GM18499 (cell line): ENCODE data around the gene SCARB1.

Source experiments
- ATAC-seq: cut with Tn5 transposase; IDR thresholded peaks from one replicate; pipeline ENCODE4 v1.9.1; 2021; ENCODE audit warnings: moderate number of reproducible peaks; ENCODE audit not compliant: insufficient read depth, unreplicated experiment

Gene SCARB1

DNA sequence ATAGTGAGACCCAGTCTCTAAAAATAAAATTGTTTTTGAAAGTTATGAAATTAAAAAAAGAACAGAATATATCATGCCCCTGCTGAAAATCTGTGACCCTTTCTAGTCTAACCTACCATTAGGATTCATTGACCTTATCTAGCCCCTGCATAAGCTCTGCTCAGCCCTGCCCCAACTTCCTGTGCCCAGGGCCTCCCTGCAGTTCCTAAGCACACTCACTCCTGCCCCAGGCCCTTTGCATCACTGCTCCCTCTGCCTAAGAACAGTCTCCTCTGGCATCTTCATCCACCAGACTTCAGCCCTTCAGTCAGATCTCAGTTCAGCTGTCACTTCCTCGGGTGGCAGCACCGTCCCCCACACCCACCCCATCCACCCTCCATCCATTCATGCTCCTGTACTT is 55.4 kb downstream of the SCARB1 start:
- ATAC-seq = no peak

DNA sequence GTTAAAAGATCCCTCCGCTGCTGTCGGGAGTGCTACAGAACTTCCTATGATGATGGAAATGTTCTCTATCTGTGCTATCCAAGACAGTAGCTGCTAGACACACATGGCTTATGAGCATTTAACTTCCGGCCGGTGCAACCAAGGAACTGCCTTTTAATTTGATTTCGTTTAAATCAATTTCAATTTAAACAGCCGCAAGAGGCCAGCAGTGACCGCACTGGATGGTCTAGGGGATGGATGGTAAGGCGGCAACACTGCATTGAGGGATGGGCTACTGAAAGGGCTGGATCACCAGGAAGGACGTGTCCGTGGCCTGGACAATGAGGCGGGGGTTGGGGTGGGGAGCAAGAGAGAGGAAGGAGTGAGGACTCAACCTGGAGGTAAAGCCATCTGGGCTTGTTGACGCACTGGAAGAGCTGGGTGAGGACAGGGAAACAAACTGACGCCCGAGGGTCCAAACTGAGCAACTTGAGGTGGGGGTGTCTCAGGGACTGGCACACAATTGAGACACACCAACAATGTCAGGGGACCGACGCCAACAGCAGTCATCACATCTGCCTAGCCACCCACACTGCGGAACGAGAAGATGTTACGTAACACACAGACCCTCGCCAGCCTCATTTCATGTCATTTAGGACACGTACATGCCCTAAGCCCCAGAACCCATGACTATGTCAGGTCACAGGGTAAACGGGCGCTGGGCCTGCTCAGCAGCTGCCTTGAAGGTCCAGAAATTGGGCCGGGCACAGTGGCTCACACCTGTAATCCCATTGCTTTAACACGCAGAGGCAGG is 57.6 kb downstream of the SCARB1 start:
- ATAC-seq = no peak

DNA sequence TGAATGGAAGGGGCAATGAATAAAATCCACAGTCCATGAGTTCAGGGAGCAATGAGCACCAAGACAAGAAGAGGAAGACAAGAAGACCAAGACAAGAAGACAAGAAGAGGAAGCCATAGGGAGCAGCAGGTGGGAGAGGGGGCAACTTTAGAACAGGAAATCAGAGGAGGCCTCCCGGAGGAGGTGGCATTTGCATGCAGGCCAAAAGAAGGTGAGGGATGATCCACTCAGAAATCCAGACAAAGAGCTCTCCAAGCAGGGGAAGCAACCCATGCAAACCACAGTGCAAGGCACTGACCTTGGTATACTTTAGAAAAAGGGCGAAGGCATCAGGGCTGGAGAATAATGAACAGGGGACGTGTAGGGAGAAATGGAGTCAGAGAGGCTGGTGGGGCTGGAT is 58.6 kb downstream of the SCARB1 start:
- no peak for ATAC-seq

DNA sequence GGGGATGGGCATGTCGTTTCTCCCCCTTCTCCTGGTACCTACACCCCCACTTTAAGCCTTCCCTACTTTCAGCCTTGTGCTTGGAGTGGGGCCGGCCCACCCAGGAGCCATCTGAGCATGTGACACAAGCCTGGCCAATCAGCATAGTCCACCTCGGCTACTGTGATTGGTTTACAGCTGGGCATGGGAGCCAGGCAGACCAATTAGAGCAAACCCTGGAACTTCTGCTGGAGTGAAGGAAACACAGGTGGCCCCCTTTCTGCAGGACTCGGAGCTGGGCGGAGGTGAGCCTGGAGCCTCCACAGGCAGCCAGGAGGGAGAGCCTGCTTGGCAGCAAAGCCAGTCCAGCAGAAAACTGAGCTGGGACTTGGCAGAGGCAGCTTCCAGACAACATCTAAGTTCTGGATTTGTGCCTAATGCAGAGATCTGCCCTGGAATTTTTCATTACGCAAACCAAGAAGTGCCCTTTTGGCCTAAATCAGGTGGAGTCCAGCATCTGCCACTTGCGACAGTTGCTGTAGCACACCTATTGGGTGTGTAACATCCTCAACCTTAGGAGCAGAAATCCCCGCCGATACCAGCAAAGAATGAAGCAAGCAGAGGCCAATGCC is 59.5 kb downstream of the SCARB1 start:
- ATAC-seq = no peak

DNA sequence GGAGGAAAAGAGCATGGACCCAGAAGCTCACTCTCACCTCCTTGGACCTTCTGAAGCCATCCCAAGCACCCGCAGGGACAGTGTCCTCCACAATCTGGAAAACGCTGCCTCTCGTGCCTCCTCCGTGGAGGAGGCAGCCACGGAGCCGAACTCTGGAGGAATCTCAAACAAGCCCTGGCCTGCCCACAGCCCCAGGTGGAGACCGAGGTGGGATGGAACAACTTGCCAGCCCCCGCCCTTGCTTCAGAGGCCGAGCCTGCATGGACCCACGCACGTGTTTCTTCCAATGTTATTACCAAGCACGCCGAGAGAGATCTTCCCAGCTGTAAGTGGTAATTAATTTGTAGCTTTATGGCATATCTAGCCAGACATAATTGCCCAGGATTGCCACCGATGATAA is 61.3 kb downstream of the SCARB1 start:
- ATAC-seq = no peak

DNA sequence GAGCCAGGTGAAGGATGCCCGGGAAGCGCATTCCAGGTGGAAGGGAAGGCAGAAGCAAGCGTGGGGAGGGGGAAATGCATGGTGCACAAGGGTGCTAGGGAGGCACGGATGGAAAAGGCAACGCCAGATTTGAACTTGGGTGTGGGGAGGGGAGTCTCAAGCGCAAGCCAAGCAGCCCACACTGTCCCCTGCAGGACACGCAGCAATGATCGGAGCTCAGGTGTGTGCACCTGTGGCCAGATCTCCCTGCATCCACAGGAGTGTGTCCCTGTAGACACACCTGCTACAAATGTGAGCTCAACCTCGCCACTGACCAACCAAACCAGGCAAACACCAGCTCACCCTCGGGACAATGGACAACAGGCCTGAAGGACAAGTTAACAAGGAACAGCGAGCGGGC is 63.2 kb downstream of the SCARB1 start:
- no peak for ATAC-seq

DNA sequence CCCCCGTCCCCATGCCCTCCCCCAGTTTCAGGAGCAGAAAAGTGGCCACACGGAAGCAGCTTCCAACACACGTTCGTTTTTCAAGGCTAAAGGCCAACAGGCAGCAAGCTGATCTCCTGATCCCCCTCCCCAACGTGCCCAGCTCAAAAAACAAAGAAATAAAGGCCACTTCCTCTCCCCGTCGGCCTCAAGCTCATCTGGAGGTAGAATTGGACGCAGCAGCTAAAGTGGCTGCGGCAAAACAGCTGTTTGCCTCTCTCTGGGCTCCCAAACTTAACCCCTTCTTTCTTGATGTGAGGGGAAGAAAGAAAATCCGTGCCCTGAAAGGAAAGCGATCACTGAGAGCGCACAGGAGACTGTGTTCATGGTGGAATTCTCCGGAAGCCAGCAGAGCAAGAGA is 66.3 kb downstream of the SCARB1 start:
- ATAC-seq = no peak

DNA sequence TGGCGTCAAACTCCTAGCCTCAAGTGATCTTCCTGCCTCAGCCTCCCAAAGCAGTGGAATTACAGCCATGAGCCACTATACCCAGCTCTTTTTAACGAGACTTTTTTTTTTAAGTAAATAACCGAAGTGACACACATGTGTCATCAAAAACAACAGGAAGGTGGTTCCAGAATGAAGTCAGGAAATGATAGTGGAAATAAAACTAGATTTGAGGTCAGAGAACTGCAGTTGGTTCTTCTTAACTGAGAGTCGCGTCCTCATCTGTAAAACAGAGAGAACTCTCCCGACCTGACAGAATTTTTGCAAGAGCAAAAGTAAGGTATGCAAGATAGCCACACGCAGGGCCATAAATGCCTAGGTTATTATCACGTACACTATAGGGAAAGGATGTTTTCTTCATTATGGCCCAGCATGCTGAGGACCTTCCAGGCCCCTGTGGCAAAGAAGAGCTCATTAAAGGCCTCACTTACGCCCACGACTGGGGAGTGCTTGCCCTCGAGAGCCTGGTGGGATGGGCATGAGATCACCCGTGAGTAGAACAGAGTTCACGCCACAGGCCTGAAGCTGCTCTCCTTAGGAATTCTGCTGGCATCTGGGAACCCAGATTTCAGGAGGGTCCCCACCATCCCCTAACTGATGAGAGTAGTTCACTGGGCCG is 67.2 kb downstream of the SCARB1 start:
- no peak for ATAC-seq

DNA sequence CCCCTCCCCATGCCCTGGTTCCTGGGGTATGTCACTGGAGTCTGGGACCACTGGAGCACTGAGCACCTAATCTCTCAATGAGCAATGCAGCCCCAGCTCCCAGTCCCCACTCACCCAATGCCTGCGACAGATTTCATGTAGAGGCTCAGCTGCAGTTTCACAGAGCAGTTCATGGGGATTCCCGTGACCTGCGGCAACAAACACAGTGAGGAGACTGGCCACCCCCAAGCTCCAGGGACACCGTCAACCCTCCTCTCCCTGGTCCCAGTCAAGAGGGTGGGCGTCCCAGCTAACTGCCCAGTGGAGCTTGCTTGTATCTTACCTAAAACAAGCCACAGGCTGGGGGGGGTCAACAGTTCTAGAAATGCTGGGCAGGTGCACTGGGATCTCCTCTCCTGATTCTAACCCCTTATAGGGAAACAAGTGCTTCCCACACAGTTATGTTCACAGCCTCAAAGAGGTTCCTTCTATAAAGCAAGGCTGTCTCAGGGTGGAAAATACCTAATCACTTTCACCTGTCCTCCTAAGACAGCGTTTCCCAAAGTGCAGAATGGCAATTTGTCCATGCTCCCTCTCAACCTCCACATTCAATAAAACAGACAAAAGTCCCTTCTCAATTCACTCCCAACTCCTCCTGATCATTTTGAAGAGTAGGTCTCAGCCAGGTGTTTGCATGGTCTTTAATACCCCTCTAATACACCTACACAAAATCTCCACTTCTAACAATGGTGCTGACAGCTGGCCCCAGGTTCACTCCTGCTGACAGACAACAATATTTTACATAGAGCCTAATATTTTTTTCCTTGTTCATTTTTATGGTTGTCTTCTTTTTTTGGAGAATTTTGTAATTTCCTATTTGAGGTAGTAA is 68.3 kb downstream of the SCARB1 start:
- ATAC-seq = no peak

DNA sequence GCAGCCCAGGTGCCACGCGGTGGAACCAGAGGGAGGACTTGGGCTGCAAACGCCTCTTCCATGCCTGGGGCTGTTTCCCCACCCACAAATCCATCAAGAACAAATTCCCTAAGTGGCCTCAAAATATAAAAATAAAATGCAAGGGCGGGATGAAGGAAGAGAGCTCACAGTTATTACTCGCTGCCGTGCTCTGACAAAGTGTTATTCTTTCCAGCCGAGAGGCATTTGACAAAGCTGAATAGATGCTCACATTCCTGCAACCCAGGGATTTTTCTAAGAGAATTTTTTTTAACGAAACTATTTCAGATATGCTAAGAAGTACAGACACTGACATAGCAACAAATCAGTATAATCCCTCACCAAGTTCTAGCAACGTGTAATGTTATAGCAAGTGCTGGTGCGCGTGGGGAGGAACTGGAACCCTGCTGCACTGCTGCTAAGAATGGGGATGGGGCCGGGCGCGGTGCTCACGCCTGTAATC is 70.7 kb downstream of the SCARB1 start:
- no peak for ATAC-seq

DNA sequence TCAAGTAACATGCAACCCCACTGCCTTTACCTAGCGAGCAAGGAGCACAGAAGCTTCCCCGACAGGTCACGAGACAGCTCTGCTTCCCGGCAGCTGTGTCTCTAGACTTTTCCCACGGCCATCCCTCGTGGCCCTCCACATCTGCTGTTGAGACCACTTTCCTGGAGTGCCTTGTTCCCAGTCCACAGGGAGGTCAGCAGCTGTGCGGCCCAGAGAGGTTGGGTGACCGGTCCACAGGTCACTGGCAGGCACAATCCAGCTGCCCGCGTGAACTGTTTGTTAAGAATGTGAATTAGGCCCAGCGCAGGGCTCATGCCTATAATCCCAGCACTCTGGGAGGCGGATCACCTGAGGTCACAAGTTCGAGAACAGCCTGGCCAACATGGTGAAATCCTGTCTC is 71.5 kb downstream of the SCARB1 start:
- ATAC-seq = no peak

DNA sequence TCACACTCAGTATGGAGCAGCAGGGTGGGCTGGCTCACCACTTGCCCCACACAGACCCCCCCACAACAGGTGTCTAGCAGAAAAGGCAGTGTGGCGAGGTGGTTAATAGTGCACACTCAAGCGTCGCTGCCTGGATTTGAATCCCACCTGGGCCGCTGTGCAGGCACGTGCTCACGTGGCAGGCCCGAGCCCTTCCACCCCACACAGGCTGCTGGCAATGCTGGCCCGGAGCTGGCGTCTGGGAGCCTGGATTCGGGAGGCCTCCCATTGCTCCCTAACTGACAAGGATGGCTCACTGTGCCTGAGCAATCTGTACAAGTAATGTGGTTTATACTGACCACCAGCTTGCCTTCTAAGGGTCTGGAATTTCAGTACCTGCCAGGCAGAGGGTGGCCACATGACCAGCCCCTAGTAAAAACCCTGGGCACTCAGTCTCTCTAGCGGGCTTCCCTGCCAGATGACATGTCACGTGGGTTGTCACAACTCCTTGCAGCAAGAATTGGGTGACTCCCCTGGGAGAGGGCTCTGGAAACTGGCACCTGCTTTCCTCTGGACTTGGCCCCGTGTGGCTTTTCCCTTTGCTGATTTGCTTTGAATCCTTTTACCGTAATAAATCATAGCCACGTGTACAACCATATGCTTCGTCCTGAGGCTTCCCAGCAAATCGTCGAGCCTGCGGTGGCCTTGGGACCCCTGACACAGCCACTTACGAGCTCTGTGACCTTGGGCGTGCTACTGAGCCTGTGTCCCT is 72.8 kb downstream of the SCARB1 start:
- no peak for ATAC-seq

DNA sequence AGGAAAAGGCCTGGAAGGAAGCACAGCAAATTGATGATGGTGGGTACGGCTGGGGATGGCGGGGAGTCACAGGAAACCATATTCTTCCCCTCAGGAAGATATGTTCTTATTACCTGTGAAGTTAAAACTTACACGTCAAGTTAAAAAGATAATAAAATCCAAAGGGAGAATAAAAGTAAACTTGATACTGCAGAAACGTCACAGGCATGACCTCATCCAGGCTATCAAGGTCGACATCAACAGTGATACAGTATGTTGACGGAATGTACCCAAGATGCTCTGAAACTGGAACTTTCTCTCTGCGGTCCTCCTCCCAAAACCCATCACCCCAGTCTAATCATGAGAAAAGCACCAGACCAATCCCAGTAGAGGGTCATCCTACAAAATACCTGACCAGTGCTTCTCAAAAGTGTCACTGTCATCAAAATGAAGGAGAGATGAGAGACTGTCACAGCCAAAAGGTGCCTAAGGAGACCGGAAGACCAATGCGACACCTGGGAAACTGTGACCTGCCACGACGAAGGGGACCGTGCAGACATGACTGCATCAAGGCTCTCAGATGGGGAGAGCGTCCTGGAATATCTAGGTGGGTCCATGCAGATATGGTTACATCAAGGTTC is 74.6 kb downstream of the SCARB1 start:
- ATAC-seq = no peak

DNA sequence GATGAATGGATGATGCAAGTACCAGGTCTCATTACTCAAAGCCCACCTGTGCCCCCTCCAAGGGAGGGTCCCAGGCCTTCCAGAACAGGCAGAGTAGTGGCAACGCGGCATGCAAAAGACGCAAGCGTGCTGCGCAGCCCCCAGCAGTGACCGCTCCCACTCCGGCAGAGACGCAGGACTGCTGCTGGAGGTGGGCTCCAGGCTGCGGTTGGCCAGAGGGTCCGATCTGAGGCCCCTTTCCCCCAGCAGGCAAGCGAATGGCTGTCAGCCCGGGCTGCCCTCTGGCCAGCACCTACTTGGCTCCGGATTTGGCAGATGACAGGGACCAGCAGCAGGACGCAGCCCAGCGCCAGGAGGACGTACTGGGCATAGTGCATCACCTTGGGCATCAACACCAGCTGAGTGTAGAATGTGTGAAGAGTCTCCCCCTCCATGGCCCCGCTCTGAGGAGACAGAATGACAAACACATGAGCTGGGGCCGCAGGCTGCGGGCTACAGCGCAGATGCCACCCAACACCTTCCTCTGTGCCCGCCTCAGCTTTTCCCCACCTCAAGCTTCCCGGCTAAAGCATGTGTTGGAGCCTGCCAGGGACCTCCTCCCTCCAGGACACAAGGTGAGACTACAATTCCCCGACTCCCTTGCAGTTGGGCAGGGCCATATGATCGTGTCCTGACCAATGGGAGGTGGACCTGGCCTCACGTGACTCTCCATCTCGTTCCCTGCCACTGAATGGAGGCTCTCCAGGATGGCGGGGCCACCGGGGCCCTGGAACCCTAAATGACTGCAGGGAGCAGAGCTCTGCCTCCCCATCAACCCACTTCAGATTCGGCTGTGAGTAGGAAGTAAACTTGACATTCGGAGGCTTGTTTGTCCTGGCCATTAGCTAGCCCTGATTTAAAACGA is 77.4 kb downstream of the SCARB1 start:
- no peak for ATAC-seq

DNA sequence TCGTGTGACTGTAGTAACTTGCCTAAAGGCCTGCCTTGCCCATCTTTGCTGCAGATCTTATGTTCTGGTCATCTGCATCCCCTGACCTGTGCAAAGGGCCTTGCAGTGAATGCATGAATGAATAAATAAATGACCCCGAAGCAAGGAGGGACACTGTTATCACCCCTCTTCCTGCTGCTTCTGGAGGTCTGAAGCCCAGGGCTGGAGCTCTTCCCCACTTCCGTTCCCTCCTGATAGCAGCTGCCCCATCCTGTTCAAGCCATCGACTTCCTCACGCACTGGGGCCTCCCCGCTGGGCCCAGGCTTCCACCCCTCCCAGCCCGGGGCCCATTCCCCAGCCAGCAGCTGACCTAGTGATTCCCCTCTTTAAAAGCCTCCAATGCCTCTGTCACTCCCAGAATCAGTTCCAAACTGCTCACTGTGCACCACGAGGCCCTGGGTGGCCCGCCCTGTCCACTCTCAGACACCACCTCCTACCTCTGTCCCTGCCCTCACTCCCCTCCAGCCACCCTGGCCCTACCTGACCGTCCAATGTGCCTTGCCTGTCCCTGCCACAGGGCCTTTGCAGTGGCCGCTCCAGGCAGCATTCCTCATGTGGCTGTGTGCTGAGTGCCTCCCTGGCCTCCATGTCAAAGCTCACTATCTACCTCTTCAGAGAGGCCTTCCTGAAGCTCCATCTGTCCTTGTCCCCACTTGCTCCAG is 78.6 kb downstream of the SCARB1 start:
- ATAC-seq = no peak

DNA sequence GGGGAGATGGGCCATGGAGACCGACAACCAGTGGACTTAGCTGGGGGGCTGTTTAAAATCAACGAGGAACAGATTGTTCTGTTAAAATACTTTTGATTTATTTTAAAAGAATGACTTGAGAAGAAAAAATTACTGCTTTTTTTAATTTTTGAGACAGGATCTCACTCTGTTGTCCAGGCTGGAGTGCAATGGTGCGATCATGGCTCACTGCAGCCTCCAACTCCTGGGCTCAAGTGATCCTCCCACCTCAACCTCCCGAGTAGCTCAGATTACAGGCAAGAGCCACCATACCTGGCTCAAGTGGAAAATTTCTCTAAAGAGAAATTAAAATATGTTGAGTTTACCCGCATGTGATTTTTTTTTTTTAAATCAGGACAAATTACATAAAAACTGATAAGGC is 80.6 kb downstream of the SCARB1 start:
- ATAC-seq = no peak

DNA sequence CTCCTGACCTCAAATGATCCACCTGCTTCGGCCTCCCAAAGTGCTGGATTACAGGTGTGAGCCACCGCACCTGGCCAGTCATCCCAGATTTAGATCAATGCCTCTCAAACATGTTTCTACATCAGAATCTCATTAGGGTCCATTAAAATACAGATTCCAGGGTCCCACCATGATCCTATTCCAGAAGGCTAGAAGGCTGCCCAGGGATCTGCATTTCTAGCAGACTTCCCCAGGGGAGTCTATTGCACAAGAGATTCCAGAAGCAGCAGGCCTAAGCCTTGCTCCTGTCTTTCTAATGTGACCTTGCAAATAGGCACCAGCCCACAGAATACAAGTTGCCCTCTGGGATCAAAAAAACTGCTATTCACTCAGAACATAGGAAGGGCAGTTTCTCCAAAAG is 81.5 kb downstream of the SCARB1 start:
- ATAC-seq = no peak
